Naive B cell (primary cell): ENCODE data around the gene MOK. TPM values are rescaled to one million over a fixed set of nuclear protein-coding genes. Genes with fewer than 3 reads are reported as not detected.
A peak's percentile ranks its signal among the peaks of the same experiment; 100 is the strongest.

Experiments
- ATAC-seq, 2 donors: fragments of 150-1000 bp; cut with Tn5 transposase; 2 replicates each; pipeline ENCODE4 v1.10.0; 2021; ENCODE audit warnings: low read depth in 2 of 2, mild to moderate bottlenecking in 2 of 2, moderate library complexity in 2 of 2
- DNase-seq: peaks from one replicate; pipeline ENCODE4 v3.0.0; 2022
- H3K27ac Mint-ChIP-seq, 6 donors: one replicate each; pipeline ENCODE4 v1.8.0; 2020 to 2022; ENCODE audit warnings: mild to moderate bottlenecking in 6 of 6, mixed read lengths in 6 of 6, moderate library complexity in 5 of 6, inconsistent platforms in 2 of 6
- H3K27me3 Mint-ChIP-seq, 3 donors: one replicate each; pipeline ENCODE4 v1.8.0; 2021 to 2022; ENCODE audit warnings: mixed read lengths in 3 of 3, mild to moderate bottlenecking in 1 of 3
- H3K36me3 Mint-ChIP-seq, 2 donors: one replicate each; pipeline ENCODE4 v1.8.0; 2020 to 2022; ENCODE audit warnings: mixed read lengths in 2 of 2, inconsistent platforms in 1 of 2, mild to moderate bottlenecking in 1 of 2
- H3K4me1 Mint-ChIP-seq, 3 donors: one replicate each; pipeline ENCODE4 v1.8.0; 2020 to 2022; ENCODE audit warnings: mixed read lengths in 3 of 3, inconsistent platforms in 1 of 3, mild to moderate bottlenecking in 1 of 3, moderate library complexity in 1 of 3
- H3K4me3 Mint-ChIP-seq, 8 donors: one replicate each; pipeline ENCODE4 v1.8.0; 2020 to 2022; ENCODE audit warnings: mild to moderate bottlenecking in 8 of 8, mixed read lengths in 8 of 8, moderate library complexity in 8 of 8, inconsistent platforms in 2 of 8
- H3K9me3 Mint-ChIP-seq, 7 donors: one replicate each; pipeline ENCODE4 v1.8.0; 2020 to 2022; ENCODE audit warnings: mixed read lengths in 7 of 7, mild to moderate bottlenecking in 5 of 7, inconsistent platforms in 2 of 7, moderate library complexity in 1 of 7
- polyA plus RNA-seq, 6 donors: library from polyadenylated mRNA; unstranded; fragments of 300-500 nt; fragmentation: Illumina TruSeq; gene quantifications; one replicate each; pipeline ENCODE4 v1.2.3, GENCODE V29; 2021; ENCODE audit warnings: low read depth in 6 of 6

MOK gene
- polyA plus RNA-seq, 6 donors from 2014 or later = 0.64 to 2.0 (median 1.2) TPM; not detected in 1

DNA sequence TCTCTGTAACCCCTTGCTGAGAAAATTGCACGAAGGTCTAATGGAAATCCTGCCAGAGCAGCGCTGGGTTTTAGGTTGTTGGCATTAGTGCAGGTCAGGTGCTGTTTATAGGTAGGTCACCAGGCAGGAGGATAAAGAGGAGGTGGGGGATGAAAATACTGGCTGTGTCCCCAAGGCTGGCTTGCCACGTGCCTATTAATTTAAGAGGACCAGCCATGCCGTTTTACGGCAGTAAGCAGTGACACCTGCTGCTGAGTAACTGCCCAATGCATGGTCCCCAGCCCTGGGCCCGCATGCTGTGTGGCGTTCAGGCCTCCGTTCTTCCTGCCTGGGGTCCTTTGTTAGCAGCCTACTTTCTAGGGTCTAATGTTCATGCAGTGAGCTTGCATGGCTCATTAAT, 98.0 kb downstream of the MOK start:
- no peak for DNase-seq
- H3K9me3 Mint-ChIP-seq = no peaks in the 10 kb centered on the region
- H3K27me3 Mint-ChIP-seq = no peaks in the 10 kb centered on the region
- H3K36me3 Mint-ChIP-seq = peaks cover 17 to 23% of the 10 kb centered on the region in 2 donors
- peaks cover 12 to 20% (median 18%) of the 10 kb centered on the region in 3 donors for H3K4me1 Mint-ChIP-seq
- no peak for ATAC-seq
- H3K27ac Mint-ChIP-seq = no peak overlapping the region
- no peak overlapping the region for H3K4me3 Mint-ChIP-seq

DNA sequence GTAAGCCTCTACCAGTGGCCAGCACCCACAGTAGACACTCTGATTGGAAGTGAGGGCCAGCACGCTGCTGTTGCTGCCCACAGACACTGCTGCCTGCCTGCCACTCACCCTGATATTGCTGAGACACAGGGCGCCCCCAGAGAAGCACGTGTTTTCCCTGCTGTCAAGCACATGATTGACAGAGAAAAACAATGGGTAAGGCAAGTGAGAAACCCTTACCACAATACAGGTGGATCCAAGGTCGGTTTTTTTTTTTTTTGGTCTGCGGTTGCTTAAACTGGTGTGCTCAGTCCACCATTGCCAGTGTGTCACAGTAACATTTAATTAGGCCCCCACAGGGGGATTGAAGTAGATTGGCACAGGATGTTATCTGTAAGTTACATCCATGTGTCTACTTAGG, 99.4 kb downstream of the MOK start:
- Mint-ChIP-seq H3K4me1 (peaks cover 24 to 33% (median 24%) of the 10 kb centered on the region in 3 donors), H3K27me3 (no peaks in the 10 kb centered on the region), H3K27ac (peak overlapping the region in 2 of 6 donors; percentile 24 to 42), H3K9me3 (no peaks in the 10 kb centered on the region), H3K4me3 (no peak overlapping the region), H3K36me3 (peaks cover 17 to 29% of the 10 kb centered on the region in 2 donors)
- ATAC-seq = no peak
- DNase-seq = no peak

- DNase-seq (no peak), ATAC-seq (no peak)
- no peak overlapping the region for H3K27ac Mint-ChIP-seq
- H3K4me1 Mint-ChIP-seq = peaks cover 26 to 47% (median 26%) of the 10 kb centered on the region in 3 donors
- no peaks in the 10 kb centered on the region for H3K9me3 Mint-ChIP-seq
- no peak overlapping the region for H3K4me3 Mint-ChIP-seq
- no peaks in the 10 kb centered on the region for H3K27me3 Mint-ChIP-seq
- peaks cover 8 to 25% of the 10 kb centered on the region in 2 donors for H3K36me3 Mint-ChIP-seq
These were observed 101.6 kb downstream of the MOK start for GRCh38 chr14:102203382-102203781.

- Mint-ChIP-seq H3K27ac (peak overlapping the region in 2 of 6 donors; percentile 24 to 76), H3K27me3 (no peaks in the 10 kb centered on the region), H3K36me3 (peaks cover 8 to 26% of the 10 kb centered on the region in 2 donors), H3K4me3 (no peak overlapping the region), H3K9me3 (no peaks in the 10 kb centered on the region), H3K4me1 (peaks cover 26 to 48% (median 27%) of the 10 kb centered on the region in 3 donors)
- ATAC-seq = no peak
- DNase-seq = no peak
These were observed 102.0 kb downstream of the MOK start for GRCh38 chr14:102202944-102203343.

- Mint-ChIP-seq H3K4me3 (no peak overlapping the region), H3K9me3 (no peaks in the 10 kb centered on the region), H3K4me1 (peaks cover 30 to 52% (median 32%) of the 10 kb centered on the region in 3 donors), H3K27me3 (no peaks in the 10 kb centered on the region), H3K27ac (peak overlapping the region in 3 of 6 donors; percentile 2 to 49 (median 32)), H3K36me3 (peaks cover 8 to 26% of the 10 kb centered on the region in 2 donors)
- DNase-seq (no peak), ATAC-seq (no peak)
These were observed 103.2 kb downstream of the MOK start for GRCh38 chr14:102201776-102202175.

DNA sequence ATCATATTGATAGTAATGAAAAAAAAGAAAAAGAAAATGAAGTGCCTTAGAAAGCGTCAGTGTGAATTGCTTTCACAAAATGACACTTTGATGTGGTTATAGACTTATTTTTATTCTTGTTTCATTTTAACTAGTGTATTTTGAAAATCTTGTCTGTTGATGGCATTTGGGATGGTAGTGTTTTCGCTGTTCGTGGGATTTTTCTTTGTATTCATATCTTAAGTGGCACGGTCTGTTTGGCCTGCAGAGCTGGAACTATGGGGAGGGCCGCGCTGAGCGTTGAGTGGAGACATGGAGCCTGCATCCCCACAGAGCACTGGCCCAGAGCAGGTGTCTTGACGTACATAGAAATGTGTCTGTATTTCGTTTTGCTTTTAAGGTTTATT, 103.6 kb downstream of the MOK start:
- H3K27ac Mint-ChIP-seq = peak overlapping the region in 4 of 6 donors; percentile 2 to 86 (median 30)
- no peak for DNase-seq
- peaks cover 30 to 52% (median 32%) of the 10 kb centered on the region in 3 donors for H3K4me1 Mint-ChIP-seq
- no peak for ATAC-seq
- no peaks in the 10 kb centered on the region for H3K9me3 Mint-ChIP-seq
- no peak overlapping the region for H3K4me3 Mint-ChIP-seq
- H3K27me3 Mint-ChIP-seq = no peaks in the 10 kb centered on the region
- H3K36me3 Mint-ChIP-seq = peaks cover 11 to 27% of the 10 kb centered on the region in 2 donors

DNA sequence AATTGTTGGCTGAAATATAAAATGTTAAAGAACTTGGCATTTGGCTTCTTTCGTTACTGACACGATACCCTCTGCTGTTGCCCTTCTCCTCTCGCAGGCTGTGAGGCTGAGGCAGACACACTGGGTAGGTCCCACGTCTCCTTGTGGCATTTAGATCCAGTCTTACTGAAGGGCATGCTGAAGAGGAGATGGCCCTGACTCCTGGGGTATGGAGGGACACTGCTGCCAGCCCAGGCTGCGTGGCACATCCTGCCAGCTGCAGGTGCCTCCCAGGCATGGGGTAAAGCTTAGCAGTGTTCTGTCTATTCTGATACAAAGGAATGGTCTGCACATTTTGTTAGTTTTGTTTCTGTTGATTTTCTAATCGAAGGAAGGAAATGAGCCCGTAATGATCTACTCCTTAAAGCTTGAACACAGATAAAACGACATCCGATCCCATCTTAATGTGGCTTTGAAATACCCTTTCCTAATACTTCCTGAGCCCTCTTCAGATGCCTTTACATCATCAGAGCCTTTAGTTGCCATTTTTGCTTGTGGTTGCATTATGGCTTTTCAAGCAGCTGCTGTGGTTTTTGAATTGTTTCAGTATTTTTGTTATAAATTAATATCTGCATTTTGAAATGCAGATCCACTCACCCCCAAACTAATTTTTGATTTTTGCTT, 104.1 kb downstream of the MOK start:
- H3K4me3 Mint-ChIP-seq = no peak overlapping the region
- peak overlapping the region in 3 of 6 donors; percentile 41 to 69 (median 67) for H3K27ac Mint-ChIP-seq
- H3K4me1 Mint-ChIP-seq = peaks cover 30 to 52% (median 33%) of the 10 kb centered on the region in 3 donors
- ATAC-seq (no peak), DNase-seq (no peak)
- peaks cover 16 to 31% of the 10 kb centered on the region in 2 donors for H3K36me3 Mint-ChIP-seq
- H3K27me3 Mint-ChIP-seq = no peaks in the 10 kb centered on the region
- no peaks in the 10 kb centered on the region for H3K9me3 Mint-ChIP-seq

DNA sequence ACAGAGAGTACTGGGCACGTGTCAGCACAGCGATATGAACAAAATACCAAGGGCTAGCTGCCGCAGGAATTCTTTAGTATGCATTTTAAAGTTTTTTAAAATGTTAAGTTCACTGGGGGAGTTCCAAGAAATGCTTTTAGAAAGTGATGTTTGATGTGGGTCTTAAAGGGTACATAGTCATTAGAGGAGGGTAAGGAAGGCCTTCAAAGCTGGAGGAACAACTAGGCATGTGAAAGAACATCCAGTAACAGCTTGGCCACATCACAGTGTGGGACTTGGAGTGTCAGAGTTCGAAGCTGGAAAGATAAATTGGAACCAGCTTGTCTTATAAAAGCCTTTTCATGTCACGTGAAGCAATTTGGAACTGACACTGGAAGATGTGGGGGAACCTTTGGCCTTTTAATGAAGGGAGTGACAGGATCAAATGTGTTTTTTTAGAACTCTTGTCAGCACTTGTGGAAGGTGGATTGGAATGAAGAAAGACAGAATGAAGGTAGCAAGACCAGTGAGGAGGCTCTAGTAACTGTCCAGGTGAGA, 107.6 kb downstream of the MOK start:
- ATAC-seq = no peak
- no peak for DNase-seq
- Mint-ChIP-seq H3K4me3 (no peak overlapping the region), H3K9me3 (no peaks in the 10 kb centered on the region), H3K27ac (peak overlapping the region in 2 of 6 donors; percentile 19 to 37), H3K27me3 (no peaks in the 10 kb centered on the region), H3K4me1 (peaks cover 38 to 57% (median 45%) of the 10 kb centered on the region in 3 donors), H3K36me3 (peaks cover 16 to 21% of the 10 kb centered on the region in 2 donors)

DNA sequence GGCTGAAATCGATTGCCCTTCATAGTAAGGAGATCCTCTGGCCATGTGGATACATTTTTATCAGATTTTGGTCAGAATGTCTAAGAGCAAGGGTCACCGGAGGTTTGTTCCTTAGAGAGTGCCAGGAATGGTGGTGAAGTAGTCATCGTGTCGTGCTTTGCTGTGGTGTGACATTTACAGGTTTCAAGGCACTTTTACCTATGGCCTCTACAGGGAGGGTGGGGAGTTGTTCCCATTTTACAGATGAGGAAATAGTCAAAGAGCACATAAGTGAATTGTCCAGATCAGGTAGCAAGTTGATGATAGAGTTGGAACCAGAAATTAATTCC, 108.1 kb downstream of the MOK start:
- DNase-seq (no peak), ATAC-seq (no peak)
- Mint-ChIP-seq H3K9me3 (no peaks in the 10 kb centered on the region), H3K27ac (peak overlapping the region in 1 of 6 donors; percentile 3), H3K4me3 (no peak overlapping the region), H3K27me3 (no peaks in the 10 kb centered on the region), H3K36me3 (peaks cover 16 to 21% of the 10 kb centered on the region in 2 donors), H3K4me1 (peaks cover 35 to 52% (median 42%) of the 10 kb centered on the region in 3 donors)

DNA sequence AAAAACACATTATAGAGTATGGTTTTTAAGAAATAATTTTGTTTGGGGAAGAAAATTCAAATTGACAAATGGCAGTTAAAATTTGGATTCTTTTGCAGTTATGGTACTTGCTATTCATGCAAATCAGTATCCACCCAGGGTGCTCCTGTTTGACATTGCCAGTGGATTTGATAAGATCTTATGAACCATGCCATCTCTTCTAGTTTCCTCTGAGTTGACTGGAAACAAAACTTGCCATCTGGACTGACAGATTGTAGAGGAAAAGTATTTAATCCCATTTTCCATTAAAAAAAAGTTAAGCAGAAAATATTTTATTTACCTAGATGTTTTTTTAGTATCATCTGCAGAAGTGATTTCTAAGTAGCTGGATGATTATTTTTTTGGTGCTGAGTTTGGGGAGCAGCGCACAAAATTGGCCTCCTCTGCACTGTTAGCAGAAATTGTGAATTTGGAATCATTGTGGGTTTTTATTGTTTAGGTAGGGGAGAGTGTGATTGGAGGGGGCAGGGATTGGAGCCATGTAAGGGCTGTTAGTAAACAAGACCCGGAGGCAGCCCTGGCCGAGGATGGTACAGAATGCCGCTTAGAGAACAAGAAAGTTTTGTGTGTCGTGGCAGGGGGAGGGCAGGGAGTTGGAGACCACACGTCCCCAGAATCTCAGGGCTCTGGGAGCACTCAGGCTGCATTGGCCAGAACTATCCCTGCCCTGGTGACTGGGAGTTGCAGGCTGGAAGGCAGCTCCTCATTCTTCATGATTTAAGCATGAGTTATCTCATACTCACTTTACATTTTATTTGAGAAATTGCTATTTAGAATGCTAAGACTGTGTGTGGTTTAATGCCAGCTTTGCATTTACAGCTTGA, 108.7 kb downstream of the MOK start:
- Mint-ChIP-seq H3K27ac (no peak overlapping the region), H3K9me3 (no peaks in the 10 kb centered on the region), H3K4me3 (no peak overlapping the region), H3K27me3 (no peaks in the 10 kb centered on the region), H3K36me3 (peaks cover 16 to 18% of the 10 kb centered on the region in 2 donors), H3K4me1 (peaks cover 35 to 52% (median 40%) of the 10 kb centered on the region in 3 donors)
- DNase-seq (no peak), ATAC-seq (no peak)

DNA sequence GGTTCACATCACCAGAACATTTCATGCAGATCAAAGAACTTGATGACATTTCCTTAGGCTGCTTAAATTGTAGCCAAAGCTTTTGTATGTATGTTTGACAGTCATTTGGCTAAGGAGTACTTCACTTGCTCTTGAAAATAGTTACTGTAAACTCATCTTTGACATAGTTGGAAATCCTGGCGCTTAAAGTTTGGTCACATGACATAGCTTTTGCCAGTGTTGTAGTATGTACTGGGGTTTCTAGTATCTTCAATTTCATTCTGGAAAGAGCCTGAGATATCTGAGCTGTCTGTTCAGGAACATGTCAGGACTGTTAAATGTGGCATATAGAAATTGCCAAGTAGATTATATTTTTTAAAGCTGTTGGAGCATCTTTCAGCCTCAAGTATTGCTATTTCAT, 109.5 kb downstream of the MOK start:
- Mint-ChIP-seq H3K27ac (peak overlapping the region in 2 of 6 donors; percentile 2 to 36), H3K4me3 (no peak overlapping the region), H3K4me1 (peaks cover 35 to 52% (median 42%) of the 10 kb centered on the region in 3 donors)

GRCh38 chr14:102194856-102195255, 110.1 kb downstream of the MOK start:
- Mint-ChIP-seq H3K4me1 (peaks cover 34 to 57% (median 43%) of the 10 kb centered on the region in 3 donors), H3K36me3 (peaks cover 15 to 16% of the 10 kb centered on the region in 2 donors), H3K4me3 (no peak overlapping the region), H3K9me3 (no peaks in the 10 kb centered on the region), H3K27me3 (no peaks in the 10 kb centered on the region), H3K27ac (peak overlapping the region in 5 of 6 donors; percentile 2 to 81 (median 48))
- ATAC-seq (peak; percentile 59 to 60), DNase-seq (no peak)

More for the DNA sequence above, 109.5 kb downstream of the MOK start:
- ATAC-seq (no peak), DNase-seq (no peak)
- Mint-ChIP-seq H3K9me3 (no peaks in the 10 kb centered on the region), H3K27me3 (no peaks in the 10 kb centered on the region), H3K36me3 (peaks cover 15 to 16% of the 10 kb centered on the region in 2 donors)

GRCh38 chr14:102192840-102193502, 112.0 kb downstream of the MOK start:
- H3K4me3 Mint-ChIP-seq = no peak overlapping the region
- peaks cover 8 to 16% of the 10 kb centered on the region in 2 donors for H3K36me3 Mint-ChIP-seq
- peaks cover 32 to 48% (median 45%) of the 10 kb centered on the region in 3 donors for H3K4me1 Mint-ChIP-seq
- peak overlapping the region in 4 of 6 donors; percentile 26 to 64 (median 50) for H3K27ac Mint-ChIP-seq
- DNase-seq = no peak
- ATAC-seq = no peak
- H3K27me3 Mint-ChIP-seq = no peaks in the 10 kb centered on the region
- H3K9me3 Mint-ChIP-seq = no peaks in the 10 kb centered on the region
